ENCODE data around the gene KIF21B. TPM values are rescaled to one million over a fixed set of nuclear protein-coding genes. Genes with fewer than 3 reads are reported as not detected.

KIF21B gene
- total and polyA plus RNA-seq, 2 of the 4 experiments (the other 2 are of a cell fraction), result 0.36 to 0.55 TPM

DNA sequence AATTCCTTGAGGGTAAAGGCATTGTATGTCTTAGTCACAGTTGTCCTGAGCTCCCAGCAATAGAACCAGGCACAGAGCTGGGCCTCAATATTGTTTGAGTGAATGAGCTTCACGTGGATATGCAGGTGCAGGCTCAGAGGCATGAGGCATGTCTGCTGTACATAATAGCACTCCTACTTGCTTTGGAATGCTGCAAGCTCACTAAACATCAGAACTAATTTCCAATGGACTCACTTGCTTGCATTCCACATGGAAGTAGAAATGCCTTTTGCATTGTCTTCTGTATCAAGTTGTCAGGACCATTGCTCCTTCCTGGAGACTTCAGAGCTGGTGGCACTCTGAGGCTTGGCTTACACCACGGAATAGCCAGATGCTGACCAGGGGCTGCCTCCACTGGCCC, 91.7 kb downstream of the KIF21B start:
- H3K4ac ChIP-seq (ENCODE audit: low read depth, low read length), result no peak overlapping the region
- H3K9me1 ChIP-seq (ENCODE audit: insufficient read depth, low read length), result no peaks in the 10 kb centered on the region
- H3K14ac ChIP-seq (replicated peaks; ENCODE audit: low read depth, low read length), result no peak overlapping the region
- no peak for DNase-seq
- no peaks in the 10 kb centered on the region for H3K36me3 ChIP-seq (ENCODE audit: control insufficient read depth, insufficient read depth, low read length)
- no peak overlapping the region for H3K23ac ChIP-seq (ENCODE audit: low read depth, low read length)
- dilution Hi-C loops (cut with HindIII; ENCODE audit: low sequenced_read_pairs, unreplicated experiment), result no loop called here
- H4K20me1 ChIP-seq (ENCODE audit: insufficient read depth, low read length), result no peaks in the 10 kb centered on the region
- no peak overlapping the region for H3K4me2 ChIP-seq (ENCODE audit: low read depth, low read length)
- intact Hi-C loops (cut with micrococcal nuclease), result no loop called here
- ChIA-PET POLR2A (ENCODE audit: unreplicated experiment) (no interaction called here), CTCF (no interaction called here)
- H3K9me3 ChIP-seq (ENCODE audit: control insufficient read depth, insufficient read depth, low read length), result peaks cover 2% of the 10 kb centered on the region; the same call in 1 of the 2 replicates
- H3K79me1 ChIP-seq (ENCODE audit: low read depth in 1 of 2, low read length in 2 of 2), result no peaks in the 10 kb centered on the region
- no peaks in the 10 kb centered on the region for H3K4me1 ChIP-seq (ENCODE audit: control insufficient read depth, insufficient read depth, low read length)
- H2BK5ac ChIP-seq (ENCODE audit: low read depth, low read length, poor library complexity, severe bottlenecking), result no peak overlapping the region
- TF ChIP-seq, protein P1, sequence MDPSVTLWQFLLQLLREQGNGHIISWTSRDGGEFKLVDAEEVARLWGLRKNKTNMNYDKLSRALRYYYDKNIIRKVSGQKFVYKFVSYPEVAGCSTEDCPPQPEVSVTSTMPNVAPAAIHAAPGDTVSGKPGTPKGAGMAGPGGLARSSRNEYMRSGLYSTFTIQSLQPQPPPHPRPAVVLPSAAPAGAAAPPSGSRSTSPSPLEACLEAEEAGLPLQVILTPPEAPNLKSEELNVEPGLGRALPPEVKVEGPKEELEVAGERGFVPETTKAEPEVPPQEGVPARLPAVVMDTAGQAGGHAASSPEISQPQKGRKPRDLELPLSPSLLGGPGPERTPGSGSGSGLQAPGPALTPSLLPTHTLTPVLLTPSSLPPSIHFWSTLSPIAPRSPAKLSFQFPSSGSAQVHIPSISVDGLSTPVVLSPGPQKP (IDR thresholded peaks at IDR 0.05; ENCODE audit: borderline replicate concordance, low read depth, low read length), result no peak
- TF ChIP-seq SMC3 (IDR thresholded peaks at IDR 0.05; ENCODE audit: low read depth, low read length) (no peak), MXI1 (IDR thresholded peaks at IDR 0.05; ENCODE audit: borderline replicate concordance, low read depth, low read length) (no peak), NFE2L2 (IDR thresholded peaks at IDR 0.05; ENCODE audit: low read depth, low read length) (no peak), CHD1 (IDR thresholded peaks at IDR 0.05; ENCODE audit: low read depth, low read length) (no peak), FOS (IDR thresholded peaks at IDR 0.05; ENCODE audit: low read depth, low read length) (no peak), RAD21 (IDR thresholded peaks at IDR 0.05; ENCODE audit: low read length) (no peak), CEBPB (IDR thresholded peaks at IDR 0.05; ENCODE audit: low read depth, low read length) (no peak), RCOR1 (IDR thresholded peaks at IDR 0.05; ENCODE audit: insufficient replicate concordance, low read length) (no peak), BHLHE40 (IDR thresholded peaks at IDR 0.05; ENCODE audit: low read depth, low read length) (no peak), RFX5 (IDR thresholded peaks at IDR 0.05; ENCODE audit: low read depth, low read length) (no peak), MAZ (IDR thresholded peaks at IDR 0.05; ENCODE audit: borderline replicate concordance, low read depth, low read length) (no peak), MAFK (IDR thresholded peaks at IDR 0.05; ENCODE audit: low read depth, low read length) (no peak), POLR2A (IDR thresholded peaks at IDR 0.05; ENCODE audit: low read depth, low read length) (no peak)
- TF ChIP-seq, protein P2, sequence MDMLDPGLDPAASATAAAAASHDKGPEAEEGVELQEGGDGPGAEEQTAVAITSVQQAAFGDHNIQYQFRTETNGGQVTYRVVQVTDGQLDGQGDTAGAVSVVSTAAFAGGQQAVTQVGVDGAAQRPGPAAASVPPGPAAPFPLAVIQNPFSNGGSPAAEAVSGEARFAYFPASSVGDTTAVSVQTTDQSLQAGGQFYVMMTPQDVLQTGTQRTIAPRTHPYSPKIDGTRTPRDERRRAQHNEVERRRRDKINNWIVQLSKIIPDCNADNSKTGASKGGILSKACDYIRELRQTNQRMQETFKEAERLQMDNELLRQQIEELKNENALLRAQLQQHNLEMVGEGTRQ (IDR thresholded peaks at IDR 0.05; ENCODE audit: low read depth, low read length), result no peak
- TF ChIP-seq, protein P3, sequence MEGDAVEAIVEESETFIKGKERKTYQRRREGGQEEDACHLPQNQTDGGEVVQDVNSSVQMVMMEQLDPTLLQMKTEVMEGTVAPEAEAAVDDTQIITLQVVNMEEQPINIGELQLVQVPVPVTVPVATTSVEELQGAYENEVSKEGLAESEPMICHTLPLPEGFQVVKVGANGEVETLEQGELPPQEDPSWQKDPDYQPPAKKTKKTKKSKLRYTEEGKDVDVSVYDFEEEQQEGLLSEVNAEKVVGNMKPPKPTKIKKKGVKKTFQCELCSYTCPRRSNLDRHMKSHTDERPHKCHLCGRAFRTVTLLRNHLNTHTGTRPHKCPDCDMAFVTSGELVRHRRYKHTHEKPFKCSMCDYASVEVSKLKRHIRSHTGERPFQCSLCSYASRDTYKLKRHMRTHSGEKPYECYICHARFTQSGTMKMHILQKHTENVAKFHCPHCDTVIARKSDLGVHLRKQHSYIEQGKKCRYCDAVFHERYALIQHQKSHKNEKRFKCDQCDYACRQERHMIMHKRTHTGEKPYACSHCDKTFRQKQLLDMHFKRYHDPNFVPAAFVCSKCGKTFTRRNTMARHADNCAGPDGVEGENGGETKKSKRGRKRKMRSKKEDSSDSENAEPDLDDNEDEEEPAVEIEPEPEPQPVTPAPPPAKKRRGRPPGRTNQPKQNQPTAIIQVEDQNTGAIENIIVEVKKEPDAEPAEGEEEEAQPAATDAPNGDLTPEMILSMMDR (conservative IDR thresholded peaks at IDR 0.05; ENCODE audit: low read depth, low read length), result no peak
- in situ Hi-C loops (cut with MboI; ENCODE audit: low sequenced_read_pairs), result no loop called here
- BruUV-seq (replicated peaks), result no TSS peak
- H3K27me3 ChIP-seq (ENCODE audit: control insufficient read depth, insufficient read depth, low read length), result peaks cover 38% of the 10 kb centered on the region
- no peak overlapping the region for H4K91ac ChIP-seq (ENCODE audit: insufficient read depth, low read depth, low read length)
- H3K9ac ChIP-seq (ENCODE audit: low read depth, low read length), result no peak overlapping the region
- no peak for ATAC-seq (ENCODE audit: low read depth)
- no peak overlapping the region for H3K18ac ChIP-seq (ENCODE audit: low read depth, low read length)
- 60% methylated on average over 1 of the region's 2 CpGs; no CpG with 5 or more reads in 1 of the 2 experiments for WGBS, 2 experiments (ENCODE audit: extremely low coverage in 2 of 2, insufficient read length in 1 of 2)
- H2AK5ac ChIP-seq (ENCODE audit: low read depth, low read length), result no peak overlapping the region
- H4K8ac ChIP-seq (ENCODE audit: low read depth in 2 of 2, low read length in 2 of 2), result no peak overlapping the region
- H2AK9ac ChIP-seq (replicated peaks; ENCODE audit: low read depth, low read length, poor library complexity), result no peak overlapping the region
- H2AFZ ChIP-seq (replicated peaks; ENCODE audit: low read length, poor library complexity), result no peak overlapping the region
- H2BK15ac ChIP-seq (ENCODE audit: low read depth, low read length), result no peak overlapping the region
- H2BK20ac ChIP-seq (ENCODE audit: low read depth, low read length), result no peak overlapping the region
- no peak overlapping the region for H3K4me3 ChIP-seq (ENCODE audit: insufficient read depth, low read depth, low read length)
- H3K56ac ChIP-seq (ENCODE audit: extremely low read depth, insufficient read depth, low read length), result no peak overlapping the region
- no peak overlapping the region for H2BK120ac ChIP-seq (ENCODE audit: low read depth, low read length)
- no peak overlapping the region for H4K5ac ChIP-seq (ENCODE audit: low read depth, low read length)
- no peak overlapping the region for H3K27ac ChIP-seq (ENCODE audit: insufficient read depth, low read length)

Data from IMR-90 (cell line).